Upper lobe of left lung (tissue), 4 donors: ENCODE measurements around the gene BCAT1.

ENCODE experiments used
- EP300 ChIP-seq, 4 donors: sonication (generic); formaldehyde crosslinking; IDR thresholded peaks; one replicate each; pipeline ENCODE4 v1.5.1; 2017; ENCODE audit warnings: antibody characterized with exemption in 4 of 4, control low read depth in 2 of 4
- POLR2A ChIP-seq, 4 donors: fragments of 450-650 bp; IDR thresholded peaks; one replicate each; pipeline ENCODE4 v1.5.1; 2016 to 2017; ENCODE audit warnings: antibody characterized with exemption in 4 of 4, mild to moderate bottlenecking in 2 of 4
- TF ChIP-seq, protein P1 (sequence below), 6 experiments: fragments of 450-650 bp in 4 of 6; fragments of 200-600 bp in 2 of 6; sonication (generic) in 2 of 6; IDR thresholded peaks; one replicate each; pipeline ENCODE4 v1.5.1; 2016 to 2019; ENCODE audit warnings: antibody characterized with exemption in 6 of 6

GRCh38 chr12:24854017-24854416 lies 94.9 kb downstream of the BCAT1 start:
- TF ChIP-seq, protein P1, sequence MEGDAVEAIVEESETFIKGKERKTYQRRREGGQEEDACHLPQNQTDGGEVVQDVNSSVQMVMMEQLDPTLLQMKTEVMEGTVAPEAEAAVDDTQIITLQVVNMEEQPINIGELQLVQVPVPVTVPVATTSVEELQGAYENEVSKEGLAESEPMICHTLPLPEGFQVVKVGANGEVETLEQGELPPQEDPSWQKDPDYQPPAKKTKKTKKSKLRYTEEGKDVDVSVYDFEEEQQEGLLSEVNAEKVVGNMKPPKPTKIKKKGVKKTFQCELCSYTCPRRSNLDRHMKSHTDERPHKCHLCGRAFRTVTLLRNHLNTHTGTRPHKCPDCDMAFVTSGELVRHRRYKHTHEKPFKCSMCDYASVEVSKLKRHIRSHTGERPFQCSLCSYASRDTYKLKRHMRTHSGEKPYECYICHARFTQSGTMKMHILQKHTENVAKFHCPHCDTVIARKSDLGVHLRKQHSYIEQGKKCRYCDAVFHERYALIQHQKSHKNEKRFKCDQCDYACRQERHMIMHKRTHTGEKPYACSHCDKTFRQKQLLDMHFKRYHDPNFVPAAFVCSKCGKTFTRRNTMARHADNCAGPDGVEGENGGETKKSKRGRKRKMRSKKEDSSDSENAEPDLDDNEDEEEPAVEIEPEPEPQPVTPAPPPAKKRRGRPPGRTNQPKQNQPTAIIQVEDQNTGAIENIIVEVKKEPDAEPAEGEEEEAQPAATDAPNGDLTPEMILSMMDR (IDR thresholded peaks at IDR 0.05): no peak
- TF ChIP-seq EP300 (IDR thresholded peaks at IDR 0.05): no peak
- TF ChIP-seq POLR2A (IDR thresholded peaks at IDR 0.05): no peak
